ENCODE data around the gene ABTB2.

ABTB2 gene

GRCh38 chr11:34209809-34210208 lies 148.0 kb downstream of the ABTB2 start:
- peak; percentile 41 for DNase-seq (ENCODE audit: low spot score)

DNA sequence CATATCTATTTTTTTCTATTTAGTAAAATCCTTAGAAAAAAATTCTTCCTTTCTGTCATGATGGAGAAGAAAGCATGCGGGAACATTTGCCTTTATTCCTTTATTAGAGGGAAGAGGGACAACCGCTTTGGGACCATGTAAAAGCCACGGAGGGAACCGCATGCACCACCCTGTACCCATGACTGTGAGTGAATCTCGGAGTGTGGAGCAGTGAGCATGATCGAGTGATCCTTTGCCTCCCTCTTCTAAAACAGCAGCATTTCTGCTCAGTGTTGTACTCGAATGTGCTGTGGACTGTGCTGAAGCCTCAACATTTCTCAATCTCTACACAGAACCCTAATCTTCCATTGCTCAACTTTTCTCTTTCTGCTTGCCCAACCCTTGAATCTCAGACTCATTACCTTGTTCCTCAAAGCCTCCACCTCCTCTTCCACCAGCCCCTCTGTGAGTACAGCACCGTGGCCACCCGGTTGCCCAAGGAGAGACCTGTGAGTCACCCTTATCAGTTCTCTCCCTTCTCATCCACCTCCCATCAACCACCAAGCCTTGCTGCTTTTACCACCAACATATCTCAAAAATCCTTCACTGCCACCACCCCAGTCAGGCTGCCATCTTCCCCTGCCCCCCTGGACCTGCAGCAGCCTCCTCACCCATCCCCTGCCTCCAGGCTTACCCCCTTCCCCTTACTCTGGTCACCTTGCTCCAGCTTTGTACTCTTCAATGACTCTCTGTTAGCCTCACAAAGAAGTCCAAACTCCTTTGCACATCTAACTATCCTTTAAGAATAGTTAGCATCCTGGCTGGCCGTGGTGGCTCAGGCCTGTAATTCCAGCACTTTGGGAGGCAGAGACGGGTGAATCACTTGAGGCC lies 149.3 kb downstream of the ABTB2 start:
- DNase-seq (ENCODE audit: low spot score), result no peak

GRCh38 chr11:34207487-34208180 lies 150.2 kb downstream of the ABTB2 start:
- DNase-seq (ENCODE audit: low spot score), result no peak

GRCh38 chr11:34206407-34207300 lies 151.2 kb downstream of the ABTB2 start:
- no peak for DNase-seq (ENCODE audit: low spot score)

GRCh38 chr11:34205326-34206035 lies 152.3 kb downstream of the ABTB2 start:
- DNase-seq (ENCODE audit: low spot score), result no peak

- no peak for DNase-seq (ENCODE audit: low spot score)
These were observed 153.2 kb downstream of the ABTB2 start for GRCh38 chr11:34204396-34205279.

DNA sequence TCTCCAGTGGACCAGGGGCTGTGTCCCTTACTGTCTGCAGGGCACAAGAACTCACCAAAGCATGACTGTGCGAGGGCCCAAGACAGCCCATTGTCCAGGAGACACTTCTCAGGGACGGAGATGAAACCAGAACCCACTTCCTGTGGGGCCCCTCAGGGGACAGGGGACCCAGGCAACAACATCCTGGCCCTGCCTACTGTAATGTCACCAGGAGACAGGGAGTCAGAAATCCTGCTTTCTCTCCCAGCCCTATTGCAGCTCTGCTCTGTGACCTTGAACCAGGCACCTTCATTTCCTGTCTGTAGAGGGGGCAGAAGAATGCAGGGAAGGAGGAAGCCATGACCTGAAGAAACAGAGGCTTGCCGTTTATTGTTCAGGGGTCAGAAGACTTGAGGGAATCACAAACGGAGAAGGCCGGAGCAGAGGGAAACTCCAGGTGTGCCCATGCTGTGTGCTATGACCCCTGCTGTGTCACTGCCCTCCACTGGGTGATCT lies 154.4 kb downstream of the ABTB2 start:
- DNase-seq (ENCODE audit: low spot score), result no peak

GRCh38 chr11:34201129-34201528 lies 156.7 kb downstream of the ABTB2 start:
- DNase-seq (ENCODE audit: low spot score), result no peak

GRCh38 chr11:34199525-34199924 lies 158.3 kb downstream of the ABTB2 start:
- DNase-seq (ENCODE audit: low spot score), result no peak

DNA sequence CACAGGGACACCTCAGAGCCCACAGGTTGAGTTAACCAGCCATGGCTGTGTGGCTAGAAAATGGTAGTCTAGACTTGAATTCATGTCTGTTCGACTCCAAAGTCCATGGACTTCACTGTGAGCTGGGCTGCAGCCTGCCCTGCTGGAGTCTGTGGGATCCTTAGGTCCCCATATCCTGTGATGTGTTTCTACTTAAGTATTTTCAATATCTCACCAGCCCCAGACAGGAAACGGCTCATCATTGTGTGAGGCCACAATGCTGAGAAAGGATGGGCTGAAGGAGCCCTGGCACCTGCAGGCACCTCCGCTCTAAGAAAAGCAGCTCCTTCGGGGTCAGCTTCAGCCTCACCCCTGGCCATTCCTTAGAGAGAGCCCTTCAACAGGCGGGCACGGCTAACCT lies 159.3 kb downstream of the ABTB2 start:
- DNase-seq (ENCODE audit: low spot score), result no peak

- DNase-seq (ENCODE audit: low spot score), result no peak
These were observed 160.6 kb downstream of the ABTB2 start for GRCh38 chr11:34197256-34197655.

GRCh38 chr11:34194576-34195335 lies 163.1 kb downstream of the ABTB2 start:
- DNase-seq (ENCODE audit: low spot score), result no peak

DNA sequence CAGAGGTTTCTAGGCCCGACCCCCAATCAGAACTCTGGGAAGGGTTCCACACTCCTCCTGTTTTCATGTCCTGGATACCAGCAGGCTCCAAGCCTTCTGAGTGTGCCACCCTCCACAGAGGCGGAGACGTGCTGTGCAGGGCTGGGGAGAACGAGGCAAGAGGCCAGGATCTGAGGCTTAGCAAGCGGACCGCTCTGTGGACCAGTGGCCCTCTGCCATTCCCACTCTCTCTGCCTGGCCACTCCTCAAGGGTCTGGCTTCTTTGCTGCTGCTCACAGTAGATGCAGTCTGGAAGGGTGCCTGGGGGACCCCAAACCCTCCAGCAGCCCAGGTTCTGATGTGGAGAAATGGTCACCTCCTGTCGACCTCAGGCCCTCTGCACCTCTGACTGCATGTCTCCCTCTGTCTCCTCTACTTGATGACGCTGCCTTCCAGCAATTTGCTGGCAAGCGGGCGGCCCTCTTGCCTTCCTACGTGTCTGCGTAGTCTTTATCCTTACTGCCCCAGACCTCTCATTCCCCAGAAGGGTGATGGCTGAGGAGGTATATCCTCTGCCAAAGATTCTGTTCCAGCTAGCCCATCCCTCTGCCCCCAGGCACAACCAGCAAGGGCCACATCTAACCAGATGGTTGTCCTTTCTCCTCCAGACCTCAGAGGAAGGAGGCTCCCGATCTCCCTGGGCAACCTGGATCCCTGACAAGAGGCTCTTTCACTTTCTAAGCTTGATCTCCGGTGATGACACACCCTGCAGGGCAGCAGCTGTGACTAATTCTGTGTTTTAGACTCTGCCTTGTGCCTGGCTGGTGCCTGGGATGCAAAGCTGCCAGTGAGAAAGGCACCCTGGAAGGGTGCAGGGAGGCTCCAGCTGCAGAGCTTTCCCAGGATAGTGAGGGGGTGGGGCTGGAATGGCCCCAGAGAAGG lies 165.1 kb downstream of the ABTB2 start:
- no peak for DNase-seq (ENCODE audit: low spot score)

GRCh38 chr11:34191578-34191977 lies 166.2 kb downstream of the ABTB2 start:
- no peak for DNase-seq (ENCODE audit: low spot score)

DNA sequence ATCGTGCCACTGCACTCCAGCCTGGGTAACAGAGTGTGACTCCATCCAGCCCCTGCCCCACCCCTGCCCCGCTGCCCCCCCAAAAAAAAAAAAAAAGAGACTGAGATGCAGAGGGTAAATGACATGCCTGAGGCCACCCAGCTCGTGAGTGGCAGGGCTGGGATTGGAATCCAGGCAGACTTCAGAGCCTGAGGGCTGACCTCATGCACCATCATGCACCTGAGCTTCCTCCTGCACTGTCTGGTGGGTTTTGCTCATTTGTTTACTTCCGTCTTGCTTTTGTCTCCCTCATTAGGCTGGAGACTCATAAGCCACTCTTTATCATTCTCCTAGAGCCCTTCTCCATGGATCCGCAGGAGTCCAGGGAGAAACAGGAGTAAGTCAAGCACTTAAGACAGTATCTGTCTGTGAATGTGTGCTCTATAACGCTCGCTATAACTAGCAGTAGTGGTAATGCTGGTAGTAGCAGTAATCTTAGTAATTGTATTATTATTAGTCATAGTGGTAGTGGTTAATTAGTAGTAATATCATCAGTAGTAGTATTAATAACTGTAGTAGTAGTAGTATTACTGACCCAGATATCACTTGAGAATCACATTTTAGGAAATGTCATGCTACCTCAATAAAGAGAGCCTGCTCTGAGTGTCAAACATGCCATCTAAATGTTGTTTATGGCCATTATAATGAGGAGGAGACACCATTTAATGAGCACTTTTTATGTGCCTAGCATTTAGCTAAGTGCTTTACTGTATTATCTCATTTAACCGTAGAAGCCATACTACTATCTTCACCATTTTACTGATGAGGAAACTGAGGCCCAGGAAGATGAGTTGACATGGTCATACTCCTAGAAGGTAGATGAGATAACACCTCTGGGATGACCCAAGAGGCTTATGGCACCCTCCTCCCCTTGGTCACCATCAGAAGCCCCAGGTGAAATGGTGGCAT lies 167.3 kb downstream of the ABTB2 start:
- DNase-seq (ENCODE audit: low spot score), result no peak

DNA sequence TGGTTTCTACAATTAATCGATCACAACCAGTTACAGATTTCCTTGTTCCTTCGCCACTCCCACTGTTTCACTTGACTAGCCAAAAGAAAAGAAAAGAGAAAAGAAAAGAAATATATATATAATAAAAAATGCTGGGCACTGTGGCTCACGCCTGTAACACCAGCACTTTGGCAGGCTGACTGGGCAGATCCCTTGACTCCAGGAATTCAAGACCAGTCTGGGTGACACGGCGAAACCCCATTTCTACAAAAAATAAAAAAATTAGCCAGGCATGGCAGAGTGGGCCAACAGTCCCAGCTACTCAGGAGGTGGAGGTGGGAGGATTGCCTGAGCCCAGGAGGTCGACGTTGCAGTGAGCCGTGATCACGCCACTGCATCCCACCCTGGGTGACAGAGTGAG lies 168.6 kb downstream of the ABTB2 start:
- DNase-seq (ENCODE audit: low spot score), result no peak

GRCh38 chr11:34188181-34188580 lies 169.6 kb downstream of the ABTB2 start:
- DNase-seq (ENCODE audit: low spot score), result no peak

All from globus pallidus (tissue), 1 donor.